NCI-H2196 treated with DMSO at 0.1 percent for 48 hours (cell line): ENCODE data around the gene DNAH11.
"Not testable (repeated sequence)": the region's sequence is repeated elsewhere in the genome, so short reads cannot be mapped to it uniquely, and the experiment has no call there.

Experiments used
- DNase-seq: peaks from one replicate; lab custom pipeline; 2025; ENCODE audit not compliant: unreplicated experiment; lab: John Stamatoyannopoulos, UW

Gene DNAH11, protein sequence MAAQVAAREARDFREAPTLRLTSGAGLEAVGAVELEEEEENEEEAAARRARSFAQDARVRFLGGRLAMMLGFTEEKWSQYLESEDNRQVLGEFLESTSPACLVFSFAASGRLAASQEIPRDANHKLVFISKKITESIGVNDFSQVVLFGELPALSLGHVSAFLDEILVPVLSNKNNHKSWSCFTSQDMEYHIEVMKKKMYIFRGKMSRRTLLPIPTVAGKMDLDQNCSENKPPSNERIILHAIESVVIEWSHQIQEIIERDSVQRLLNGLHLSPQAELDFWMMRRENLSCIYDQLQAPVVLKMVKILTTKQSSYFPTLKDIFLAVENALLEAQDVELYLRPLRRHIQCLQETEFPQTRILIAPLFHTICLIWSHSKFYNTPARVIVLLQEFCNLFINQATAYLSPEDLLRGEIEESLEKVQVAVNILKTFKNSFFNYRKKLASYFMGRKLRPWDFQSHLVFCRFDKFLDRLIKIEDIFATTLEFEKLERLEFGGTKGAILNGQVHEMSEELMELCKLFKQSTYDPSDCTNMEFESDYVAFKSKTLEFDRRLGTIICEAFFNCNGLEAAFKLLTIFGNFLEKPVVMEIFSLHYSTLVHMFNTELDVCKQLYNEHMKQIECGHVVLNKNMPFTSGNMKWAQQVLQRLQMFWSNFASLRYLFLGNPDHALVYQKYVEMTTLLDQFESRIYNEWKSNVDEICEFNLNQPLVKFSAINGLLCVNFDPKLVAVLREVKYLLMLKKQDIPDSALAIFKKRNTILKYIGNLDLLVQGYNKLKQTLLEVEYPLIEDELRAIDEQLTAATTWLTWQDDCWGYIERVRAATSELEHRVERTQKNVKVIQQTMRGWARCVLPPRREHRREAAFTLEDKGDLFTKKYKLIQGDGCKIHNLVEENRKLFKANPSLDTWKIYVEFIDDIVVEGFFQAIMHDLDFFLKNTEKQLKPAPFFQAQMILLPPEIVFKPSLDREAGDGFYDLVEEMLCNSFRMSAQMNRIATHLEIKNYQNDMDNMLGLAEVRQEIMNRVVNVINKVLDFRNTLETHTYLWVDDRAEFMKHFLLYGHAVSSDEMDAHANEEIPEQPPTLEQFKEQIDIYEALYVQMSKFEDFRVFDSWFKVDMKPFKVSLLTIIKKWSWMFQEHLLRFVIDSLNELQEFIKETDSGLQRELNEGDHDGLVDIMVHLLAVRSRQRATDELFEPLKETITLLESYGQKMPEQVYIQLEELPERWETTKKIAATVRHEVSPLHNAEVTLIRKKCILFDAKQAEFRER (N-terminal part only)

DNA sequence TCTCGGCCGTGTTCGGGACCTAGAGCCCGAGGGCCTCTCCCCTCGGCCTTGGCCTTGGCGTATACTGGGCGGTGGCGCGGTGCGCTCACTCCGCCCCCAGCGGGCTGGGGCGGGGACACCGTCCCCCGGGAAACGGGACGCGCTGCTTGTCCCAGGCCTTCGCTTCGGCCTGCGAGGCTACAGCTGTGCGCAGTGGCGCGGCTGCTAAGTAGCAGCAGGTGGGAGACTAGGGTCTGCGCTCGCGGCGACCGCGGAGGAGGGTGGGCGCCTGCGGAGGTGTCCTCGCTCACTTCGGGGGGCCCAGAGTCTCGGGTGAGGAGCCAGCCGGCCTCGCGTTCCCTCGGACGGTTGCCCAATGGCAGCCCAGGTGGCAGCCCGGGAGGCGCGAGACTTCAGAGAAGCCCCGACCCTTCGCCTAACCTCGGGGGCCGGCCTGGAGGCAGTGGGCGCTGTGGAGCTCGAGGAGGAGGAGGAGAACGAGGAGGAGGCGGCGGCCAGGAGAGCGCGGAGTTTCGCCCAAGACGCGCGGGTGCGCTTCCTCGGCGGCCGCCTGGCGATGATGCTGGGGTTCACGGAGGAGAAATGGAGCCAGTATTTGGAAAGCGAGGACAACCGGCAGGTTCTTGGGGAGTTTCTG, at the start of gene DNAH11:
Gene DNAH11, plus strand, starts transcription at position 149 of the 637 bp plus-strand sequence. Its CDS starts 207 bp downstream, at position 356.
- no peak for DNase-seq

DNA sequence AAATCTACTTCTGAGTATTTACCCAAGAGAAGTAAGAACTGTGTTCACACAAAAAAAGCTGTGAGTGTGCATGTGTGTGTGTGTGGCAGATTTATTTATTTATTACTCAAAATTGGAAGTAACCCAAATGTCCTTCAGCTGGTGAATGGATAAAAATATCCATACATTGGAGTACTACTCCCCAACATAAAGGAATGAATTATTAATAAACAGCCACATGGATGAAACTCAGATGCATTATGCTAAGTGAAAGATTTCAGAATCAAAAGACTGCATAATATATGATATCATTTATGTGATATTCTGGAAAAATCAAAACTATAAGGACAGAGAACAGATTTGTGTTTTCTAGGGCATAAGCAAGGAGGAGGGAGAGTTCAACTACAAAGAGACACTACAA, 47.1 kb upstream of the DNAH11 start:
- no peak for DNase-seq

DNA sequence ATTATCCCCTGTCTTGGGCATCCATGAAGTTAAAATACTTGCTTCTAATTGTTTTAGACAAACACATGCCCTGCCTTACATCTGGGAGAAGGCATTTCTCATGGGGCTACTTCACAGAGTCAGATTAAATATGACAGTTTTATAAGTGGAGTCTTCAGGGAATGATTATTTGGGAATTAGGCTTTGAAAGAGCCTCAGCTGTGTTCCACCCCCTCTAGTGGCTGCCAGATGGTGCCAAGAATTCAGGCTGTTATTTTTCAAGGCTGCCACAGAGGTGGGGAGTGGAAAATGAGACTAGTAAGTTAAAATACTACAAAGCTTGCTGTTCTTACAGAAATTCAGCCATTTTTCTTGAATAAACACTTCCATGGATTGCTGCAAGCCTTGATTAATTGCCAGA, 45.8 kb upstream of the DNAH11 start:
- DNase-seq, result no peak

DNA sequence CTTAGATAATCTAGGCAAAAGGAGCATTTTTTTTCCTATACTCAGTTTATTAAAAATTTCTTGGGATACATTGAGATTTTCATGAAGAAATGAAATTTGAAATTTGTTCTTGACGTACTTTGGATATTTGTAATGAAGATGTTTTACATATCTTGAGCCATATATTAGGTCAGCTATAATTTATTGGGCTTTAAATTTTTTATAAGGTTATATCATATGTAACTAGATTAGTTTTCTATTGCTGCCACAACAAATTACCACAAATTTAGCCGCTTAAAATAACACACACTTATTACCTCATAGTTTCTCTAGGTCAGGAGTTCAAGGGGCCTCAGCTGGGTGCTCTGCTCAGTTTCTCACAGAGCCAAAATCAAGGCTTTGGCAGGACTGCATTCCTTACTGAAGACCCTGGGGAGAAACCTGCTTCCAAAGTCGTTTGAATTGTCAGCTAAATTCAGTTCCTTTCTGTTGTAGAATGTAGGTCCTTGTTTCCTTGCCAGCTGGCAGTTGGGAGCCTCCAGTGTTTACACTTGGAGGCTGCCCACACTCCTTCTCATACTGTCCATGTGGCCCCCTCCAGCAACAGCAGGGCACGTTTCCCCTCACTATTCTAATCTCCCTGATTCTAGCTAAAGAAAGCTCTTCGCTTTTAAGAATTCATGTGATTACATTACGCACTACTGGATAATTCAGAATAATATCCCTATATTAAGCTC, 42.6 kb upstream of the DNAH11 start:
- DNase-seq, result no peak

DNA sequence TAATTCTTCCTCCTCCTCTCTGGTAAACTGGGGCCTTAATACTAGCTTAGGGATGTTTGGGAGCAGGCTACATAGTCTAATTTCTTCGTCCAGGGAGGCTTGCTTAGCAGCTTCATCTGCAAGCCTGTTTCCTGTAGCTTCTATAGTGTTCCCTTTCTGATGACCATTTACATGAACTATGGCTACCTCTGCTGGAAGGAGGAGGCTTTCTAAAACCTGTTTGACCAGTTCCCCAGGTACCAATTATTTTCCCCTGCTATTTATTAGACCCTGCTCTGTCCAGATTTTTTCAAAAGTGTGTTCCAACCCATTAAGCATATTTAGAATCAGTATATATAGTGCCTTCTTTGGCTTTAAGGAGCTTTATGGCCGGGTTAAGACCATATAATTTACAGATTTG, 38.8 kb upstream of the DNAH11 start:
- peak; percentile 5 for DNase-seq

DNA sequence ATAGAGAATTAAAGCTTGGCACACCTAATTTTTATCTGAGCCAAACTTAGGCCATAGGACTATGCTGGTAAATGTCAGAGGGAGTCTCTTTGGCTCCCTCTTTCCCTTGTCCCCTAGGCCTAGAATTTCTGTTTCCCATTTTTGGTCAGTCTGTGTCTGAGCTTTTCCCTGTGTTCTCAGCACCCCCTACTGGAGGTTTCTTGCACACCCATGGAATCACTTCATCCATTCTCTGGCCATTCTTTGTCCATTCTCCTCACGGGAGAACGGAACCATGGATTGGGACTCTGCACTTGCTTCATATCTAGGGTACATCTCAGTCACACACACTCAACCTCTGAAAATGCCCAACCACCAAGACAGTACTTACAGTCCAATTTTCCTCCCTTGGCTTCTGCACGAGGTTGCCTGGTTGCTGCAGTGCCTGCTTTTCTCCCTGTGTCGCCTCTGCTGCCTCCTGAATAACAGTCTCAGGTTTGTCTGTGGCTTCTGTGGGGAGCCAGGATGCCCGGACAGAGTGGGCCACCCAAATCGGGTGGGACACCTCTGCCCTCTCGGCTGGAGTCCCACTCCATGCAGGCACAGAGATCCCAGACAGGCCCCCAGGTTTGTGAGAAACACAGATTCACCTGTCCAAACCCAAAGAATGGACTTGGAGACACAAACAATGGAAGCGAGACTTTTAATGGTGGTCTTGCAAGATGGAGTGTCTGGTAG, 35.1 kb upstream of the DNAH11 start:
- no peak for DNase-seq

DNA sequence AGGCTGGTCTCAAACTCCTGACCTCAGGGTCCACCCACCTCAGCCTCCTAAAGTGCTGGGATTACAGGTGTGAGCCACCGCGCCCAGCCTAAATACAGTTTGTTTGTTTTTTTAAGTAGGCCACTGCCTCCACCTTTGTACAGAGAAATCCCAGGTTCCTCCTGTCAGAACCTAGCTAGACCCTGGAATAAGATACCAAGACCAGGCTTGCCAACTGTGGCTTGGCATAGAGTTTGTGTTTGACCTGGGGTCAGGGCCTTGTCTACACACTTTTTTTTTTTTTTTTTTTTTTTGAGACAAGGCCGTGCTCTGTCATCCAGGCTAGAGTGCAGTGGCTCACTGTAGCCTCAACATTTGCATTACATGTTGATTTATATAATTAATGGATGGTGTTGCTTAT, 34.3 kb upstream of the DNAH11 start:
- no peak for DNase-seq

DNA sequence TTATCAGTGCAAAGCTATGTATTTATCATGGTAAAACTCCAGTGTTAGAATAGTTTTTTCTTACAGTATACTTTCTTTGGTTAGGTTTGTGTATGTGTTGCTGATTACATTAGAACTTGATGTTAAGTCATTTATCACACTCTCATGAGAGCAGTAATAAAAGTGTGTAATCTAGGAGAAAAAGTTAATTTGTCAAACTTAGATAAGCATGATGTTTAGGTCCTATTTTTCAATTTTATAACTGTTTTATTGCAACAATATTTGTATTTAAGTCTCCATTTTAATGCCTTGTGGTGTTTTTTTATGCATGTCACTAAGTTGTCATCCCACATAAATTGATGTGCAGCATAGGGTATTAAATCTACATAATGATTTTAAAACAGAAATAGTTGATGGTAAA, 28.8 kb upstream of the DNAH11 start:
- no peak for DNase-seq

DNA sequence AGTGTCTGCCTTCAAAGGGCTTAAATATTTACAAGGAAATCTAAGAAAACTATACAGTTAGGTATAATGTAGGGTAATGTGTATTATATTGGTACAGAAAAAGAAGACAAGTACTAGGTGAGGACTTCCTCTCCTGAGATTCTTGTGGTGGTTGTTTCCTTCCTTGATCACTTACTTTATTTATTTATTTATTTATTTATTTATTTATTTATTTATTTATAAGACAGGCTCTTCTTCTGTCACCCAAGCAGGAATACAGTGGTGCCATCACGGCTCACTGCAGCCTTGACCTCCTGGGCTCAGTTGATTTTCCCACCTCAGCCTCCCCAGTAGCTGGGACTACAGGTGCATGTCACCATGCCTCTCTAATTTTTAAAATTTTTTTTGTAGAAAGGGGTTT, 18.2 kb upstream of the DNAH11 start:
- no peak for DNase-seq

DNA sequence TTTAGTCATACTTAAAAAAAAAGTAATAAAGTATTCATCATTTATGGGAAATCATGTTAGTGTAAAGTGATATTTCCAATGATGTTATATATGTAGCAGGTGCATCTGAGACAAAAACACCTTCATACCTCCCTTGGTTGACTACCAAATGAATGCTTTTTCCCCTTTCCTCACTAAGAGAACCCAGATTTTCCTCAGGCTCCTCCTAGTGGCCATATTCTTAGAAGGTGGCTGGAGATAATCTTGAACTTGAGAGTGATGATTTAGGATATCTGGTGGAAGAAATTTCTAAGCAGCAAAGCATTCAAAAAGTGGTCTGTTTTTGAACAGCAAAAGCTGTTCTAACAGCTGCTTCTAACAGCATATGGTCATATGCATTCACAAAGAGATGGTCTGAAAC, 16.8 kb upstream of the DNAH11 start:
- no peak for DNase-seq

DNA sequence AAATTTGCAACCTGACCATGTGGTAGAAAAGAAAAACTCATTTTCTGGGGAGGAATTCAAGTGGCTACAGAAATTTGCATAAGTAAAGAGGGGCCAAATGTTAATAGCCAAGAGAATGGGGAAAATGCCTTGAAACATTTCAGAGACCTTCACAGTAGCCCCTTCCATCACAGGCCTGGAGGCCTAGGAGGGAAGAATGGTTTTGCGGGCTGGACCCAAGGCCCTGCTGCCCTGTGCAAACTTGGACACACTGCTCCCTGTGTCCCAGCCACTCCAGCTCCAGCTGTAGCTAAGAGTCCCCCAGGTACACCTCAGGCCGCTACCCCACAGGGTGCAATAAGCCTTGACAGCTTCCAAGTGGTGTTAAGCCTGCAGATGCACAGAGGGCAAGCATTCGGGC, 16.4 kb upstream of the DNAH11 start:
- DNase-seq, result no peak

DNA sequence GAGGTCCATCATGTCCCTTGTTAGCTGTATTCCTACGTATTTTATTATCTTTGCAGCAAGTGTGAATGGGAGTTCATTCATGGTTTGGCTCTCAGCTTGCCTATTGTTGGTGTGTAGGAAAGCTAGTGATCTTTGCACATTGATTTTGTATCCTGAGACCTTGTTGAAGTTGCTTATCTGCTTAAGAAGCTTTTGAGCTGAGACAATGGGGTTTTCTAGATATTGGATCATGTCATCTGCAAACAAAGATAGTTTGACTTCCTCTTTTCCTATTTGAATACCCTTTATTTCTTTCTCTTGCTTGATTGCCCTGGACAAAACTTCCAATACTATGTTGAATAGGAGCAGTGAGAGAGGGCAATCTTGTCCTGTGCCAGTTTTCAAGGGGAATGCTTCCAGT, 10.4 kb upstream of the DNAH11 start:
- DNase-seq, result not testable (repeated sequence)

DNA sequence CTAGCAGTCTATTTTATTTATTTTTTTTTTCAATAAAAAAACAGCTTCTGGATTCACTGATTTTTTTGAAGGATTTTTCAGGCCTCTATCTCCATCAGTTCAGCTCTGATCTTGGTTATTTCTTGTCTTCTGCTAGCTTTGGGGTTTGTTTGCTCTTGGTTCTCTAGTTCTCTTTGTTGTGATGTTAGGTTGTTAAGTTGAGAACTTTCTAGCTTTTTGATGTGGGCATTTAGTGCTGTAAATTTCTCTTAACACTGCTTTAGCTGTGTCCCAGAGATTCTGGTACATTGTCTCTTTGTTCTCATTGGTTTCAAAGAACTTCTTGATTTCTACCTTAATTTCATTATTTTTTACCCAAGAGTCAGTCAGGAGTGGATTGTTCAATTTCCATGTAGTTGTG, 9.2 kb upstream of the DNAH11 start:
- not testable (repeated sequence) for DNase-seq

DNA sequence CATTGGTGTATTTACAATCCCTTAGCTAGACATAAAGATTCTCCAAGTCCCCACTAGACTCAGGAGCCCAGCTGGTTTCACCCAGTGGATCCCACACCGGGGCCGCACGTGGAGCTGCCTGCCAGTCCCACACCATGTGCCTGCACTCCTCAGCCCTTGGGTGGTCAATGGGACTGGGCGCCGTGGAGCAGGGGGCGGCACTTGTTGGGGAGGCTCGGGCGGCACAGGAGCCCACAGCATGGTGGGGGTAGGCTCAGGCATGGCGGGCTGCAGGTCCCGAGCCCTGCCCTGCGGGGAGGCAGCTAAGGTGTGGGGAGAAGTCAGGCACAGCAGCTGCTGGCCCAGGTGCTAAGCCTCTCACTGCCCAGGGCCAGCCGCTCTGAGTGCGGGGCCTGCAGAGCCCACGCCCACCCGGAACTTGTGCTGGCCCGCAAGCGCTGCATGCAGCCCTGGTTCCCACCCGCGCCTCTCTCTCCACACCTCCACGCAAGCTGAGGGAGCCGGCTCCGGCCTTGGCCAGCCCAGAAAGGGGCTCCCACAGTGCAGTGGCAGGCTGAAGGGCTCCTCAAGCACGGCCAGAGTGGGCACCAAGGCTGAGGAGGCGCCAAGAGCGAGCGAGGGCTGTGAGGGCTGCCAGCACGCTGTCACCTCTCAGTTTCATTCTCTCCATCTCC, 6.3 kb upstream of the DNAH11 start:
- not testable (repeated sequence) for DNase-seq

DNA sequence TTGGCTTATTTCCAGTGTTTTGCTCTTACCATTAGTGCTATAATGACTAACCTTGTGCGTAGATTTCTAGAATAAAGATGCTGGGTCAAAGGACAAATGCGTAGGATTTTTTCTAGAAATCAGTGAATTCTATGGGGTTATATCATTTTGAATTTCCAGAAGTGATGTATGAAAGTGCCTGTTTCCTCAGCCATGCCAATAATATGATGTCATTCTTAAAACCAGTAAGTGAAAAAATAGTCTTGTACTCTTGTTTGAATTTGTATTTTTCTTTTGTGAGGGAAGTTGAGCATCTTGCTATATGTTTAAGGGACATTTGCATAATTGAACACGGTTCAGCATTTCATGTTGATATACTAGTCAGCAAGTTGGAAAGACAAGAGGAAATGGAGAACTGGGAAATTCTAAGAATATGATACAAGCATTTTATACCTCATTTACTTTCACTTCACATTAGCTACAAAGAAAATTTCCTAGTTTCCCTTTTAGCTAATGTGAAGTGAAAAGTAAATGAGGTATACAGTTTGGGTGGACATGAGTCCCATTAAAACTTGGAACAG, 3.8 kb upstream of the DNAH11 start:
- DNase-seq, result no peak

DNA sequence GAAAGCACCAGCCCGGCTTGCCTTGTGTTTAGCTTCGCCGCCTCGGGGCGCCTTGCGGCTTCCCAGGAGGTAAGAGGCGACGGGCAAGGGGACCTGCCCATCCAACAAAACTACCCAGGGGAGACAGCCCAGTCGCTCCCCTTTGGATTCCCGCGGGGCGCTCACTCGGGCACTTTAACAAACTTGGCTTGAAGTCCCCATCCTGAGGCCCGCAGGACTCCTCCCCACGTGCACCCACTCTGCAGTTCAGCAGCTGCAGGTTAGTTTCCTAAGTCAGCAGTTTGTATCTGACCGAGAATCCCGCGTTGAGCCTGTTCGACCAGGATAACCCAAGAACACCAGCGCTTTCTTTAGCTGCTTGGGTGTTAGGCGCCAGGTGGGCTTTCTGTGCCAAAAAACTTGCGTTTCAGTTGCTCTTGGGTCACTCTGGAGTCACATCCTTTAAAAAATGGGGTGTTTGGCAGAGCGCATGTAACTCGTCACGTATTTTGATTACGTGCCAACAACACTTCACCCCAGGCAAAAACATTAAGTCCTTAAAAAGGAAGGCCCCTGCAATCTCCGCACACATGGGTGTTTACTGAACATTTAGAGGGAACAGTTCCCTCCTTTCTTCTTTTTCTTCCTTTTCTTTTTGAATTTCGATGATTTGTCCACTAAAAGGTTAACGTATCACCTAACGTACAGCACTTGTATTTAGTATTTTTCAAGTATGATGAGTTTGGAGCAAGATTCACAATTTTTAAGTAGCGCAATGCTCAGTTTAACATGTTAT, 876 bp downstream of the DNAH11 start:
- no peak for DNase-seq

DNA sequence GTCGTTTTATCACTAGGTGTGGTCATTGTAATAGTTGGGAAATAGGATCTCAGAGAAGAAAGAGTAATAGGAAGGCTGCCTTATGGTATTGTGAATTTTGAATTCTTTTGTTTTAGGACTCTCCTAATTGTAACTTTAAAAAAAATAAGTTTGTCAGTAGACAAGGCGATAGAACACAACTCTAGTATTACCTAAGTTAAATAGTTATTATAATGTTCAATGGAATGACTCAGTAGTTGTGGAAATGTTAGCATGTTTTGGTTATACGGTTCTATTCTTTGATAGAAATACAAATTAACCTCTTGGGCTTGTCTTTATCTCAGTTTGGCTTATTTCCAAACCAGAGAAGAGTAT, 1.4 kb downstream of the DNAH11 start:
- DNase-seq, result no peak

DNA sequence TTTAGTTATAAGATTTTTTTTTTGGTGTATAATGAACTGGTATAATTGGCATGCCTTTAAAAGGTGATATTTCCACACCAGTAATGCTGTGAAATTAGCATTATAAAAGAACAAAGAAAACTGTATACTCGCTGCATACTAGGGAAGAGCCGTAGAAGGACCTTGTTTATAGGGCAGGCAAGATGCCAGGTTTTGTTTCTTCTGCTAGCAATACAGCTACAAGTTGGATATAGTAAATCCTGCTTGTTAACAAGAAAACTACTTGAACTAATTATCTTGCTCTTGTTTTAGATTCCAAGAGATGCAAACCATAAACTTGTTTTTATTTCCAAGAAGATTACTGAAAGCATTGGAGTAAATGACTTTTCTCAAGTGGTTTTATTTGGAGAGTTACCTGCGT, 1.9 kb downstream of the DNAH11 start:
- no peak for DNase-seq
